GM21717 (cell line): Measurements from ENCODE around the gene HSD3B1.
"Not testable (repeated sequence)": the region's sequence is repeated elsewhere in the genome, so short reads cannot be mapped to it uniquely, and the experiment has no call there.

Source experiments
- ATAC-seq: cut with Tn5 transposase; IDR thresholded peaks from one replicate; pipeline ENCODE4 v1.9.1; 2021; ENCODE audit warnings: mild to moderate bottlenecking, moderate library complexity; ENCODE audit not compliant: unreplicated experiment

The HSD3B1 gene

DNA sequence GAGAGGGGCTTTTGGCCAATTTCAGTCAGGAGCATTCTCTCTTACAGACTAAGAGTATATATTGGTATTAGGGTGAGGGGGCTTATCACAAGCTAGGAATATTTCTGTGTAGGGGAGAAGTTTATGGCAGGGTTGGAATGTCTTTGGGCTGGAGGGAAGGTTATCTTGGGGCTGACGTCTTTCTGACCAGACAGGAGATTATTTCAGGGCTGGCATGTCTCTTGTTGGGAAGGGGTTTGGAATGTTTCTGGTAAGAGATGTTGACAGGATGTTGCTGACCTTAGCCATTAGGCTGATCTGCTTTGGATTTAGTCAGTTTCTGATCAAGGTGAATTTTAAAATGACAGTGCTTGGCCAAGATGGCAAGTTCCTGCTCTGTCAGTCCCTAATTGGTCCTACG is 17.8 kb upstream of the HSD3B1 start:
- ATAC-seq, result no peak

DNA sequence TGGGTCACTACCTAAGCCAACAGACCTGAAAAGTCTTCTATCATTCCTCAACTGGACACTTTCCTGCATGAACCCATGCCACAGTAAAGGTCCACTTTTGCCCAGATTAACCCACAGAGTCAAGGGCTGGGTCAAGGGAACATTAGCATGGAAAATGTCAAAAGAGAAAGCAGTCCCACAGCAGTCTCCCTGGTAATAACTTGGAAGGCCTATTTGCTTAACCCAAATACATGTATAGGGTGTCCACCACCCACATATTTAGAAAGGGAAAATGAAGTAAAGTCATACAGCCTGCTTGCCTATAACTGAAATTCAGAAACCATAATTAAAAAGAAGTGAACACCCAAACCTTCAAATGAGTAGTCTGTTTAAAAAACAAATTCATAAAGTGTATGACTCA is 16.1 kb upstream of the HSD3B1 start:
- ATAC-seq, result no peak

- no peak for ATAC-seq
These were observed 14.2 kb upstream of the HSD3B1 start for GRCh38 chr1:119492763-119493162.

DNA sequence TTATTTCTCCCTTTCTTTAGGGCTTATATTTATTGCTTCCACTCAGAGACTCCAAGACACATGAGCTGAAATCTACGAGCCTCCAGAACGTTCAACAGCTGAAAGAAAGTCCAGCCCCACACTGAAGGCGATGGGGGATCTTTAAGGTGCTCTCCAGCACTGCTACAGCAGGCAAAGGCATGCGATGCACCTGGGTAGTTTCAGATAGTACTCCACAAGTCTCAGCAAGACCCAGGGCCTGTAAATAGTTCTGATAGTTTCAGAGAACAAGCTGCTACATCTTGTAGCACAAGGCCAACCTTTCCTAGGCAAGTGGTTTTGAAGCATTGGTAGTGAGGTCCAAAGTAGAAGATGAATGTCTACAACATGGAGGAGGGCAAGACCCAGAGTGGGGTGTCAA is 2.2 kb upstream of the HSD3B1 start:
- no peak for ATAC-seq

- no peak for ATAC-seq
These were observed 3.0 kb downstream of the HSD3B1 start for GRCh38 chr1:119510046-119510445.

DNA sequence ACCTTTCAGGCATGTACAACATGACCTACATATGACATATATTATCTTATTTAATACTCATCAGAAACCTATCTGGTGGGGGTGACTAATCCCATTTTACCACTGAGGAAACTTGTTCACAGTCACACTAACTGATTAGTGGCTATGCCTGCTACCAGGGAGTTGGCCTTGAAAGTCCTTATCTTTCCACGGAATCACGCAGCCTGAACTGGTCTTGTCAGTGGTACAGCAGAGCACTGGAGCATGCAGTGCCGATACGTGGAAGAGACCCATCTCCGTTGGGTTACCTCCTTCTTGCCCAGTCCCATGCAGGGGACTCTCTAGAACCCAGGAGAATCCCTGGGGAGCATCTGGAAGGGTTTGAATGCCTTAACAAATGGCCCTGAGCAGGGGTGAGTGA is 8.2 kb downstream of the HSD3B1 start:
- ATAC-seq, result no peak

- no peak for ATAC-seq
These were observed 9.2 kb downstream of the HSD3B1 start for GRCh38 chr1:119516247-119516646.

- no peak for ATAC-seq
These were observed 9.7 kb downstream of the HSD3B1 start for GRCh38 chr1:119516680-119517079.

DNA sequence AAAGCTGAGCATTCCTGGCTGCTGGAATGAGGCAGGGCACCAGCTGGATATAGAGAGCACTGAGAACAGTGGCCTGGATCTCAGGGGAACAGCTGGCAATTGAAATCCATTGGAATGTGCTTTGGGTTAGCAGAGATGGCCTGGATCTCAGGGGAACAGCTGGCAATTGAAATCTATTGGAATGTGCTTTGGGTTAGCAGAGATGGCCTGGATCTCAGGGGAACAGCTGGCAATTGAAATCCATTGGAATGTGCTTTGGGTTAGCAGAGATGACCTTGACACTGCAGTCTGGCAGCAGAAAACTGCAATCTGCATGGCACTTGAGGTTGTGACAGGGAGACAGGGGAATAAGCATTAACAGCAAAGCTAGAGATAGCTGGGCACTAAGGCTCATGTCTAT is 10.7 kb downstream of the HSD3B1 start:
- not testable (repeated sequence) for ATAC-seq

- no peak for ATAC-seq
These were observed 24.8 kb downstream of the HSD3B1 start for GRCh38 chr1:119531606-119532323.

DNA sequence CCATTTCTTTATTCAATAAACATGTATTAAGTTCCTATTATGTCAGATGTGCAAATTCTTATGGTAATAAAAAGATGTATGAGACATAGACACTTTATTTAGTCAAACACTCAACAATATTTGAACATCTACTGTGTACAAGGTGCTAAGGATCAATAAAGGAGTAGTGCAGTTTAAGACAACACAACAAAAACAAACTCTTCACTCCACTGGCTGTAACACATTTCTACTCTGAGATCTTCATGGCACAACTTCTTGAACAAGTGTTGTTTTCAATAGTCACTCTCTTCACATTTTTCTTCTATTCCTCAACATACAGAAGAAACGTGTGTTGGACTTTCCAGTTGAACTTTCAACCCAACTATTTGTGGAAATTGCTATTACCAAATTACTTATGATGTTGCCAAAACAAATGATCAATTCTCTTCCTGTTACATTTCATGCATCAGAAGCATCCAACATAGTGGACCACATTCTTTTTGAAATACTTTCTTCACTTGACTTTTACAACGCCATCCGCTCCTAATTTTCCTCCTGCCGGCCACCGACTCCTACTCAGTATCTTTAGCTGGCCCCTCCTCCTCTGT is 25.4 kb downstream of the HSD3B1 start:
- ATAC-seq, result no peak

GRCh38 chr1:119535381-119535780 is 28.4 kb downstream of the HSD3B1 start:
- no peak for ATAC-seq

- ATAC-seq, result no peak
These were observed 31.0 kb downstream of the HSD3B1 start for GRCh38 chr1:119537966-119538365.

- no peak for ATAC-seq
These were observed 32.6 kb downstream of the HSD3B1 start for GRCh38 chr1:119539636-119540035.

GRCh38 chr1:119541389-119541788 is 34.4 kb downstream of the HSD3B1 start:
- ATAC-seq, result no peak

DNA sequence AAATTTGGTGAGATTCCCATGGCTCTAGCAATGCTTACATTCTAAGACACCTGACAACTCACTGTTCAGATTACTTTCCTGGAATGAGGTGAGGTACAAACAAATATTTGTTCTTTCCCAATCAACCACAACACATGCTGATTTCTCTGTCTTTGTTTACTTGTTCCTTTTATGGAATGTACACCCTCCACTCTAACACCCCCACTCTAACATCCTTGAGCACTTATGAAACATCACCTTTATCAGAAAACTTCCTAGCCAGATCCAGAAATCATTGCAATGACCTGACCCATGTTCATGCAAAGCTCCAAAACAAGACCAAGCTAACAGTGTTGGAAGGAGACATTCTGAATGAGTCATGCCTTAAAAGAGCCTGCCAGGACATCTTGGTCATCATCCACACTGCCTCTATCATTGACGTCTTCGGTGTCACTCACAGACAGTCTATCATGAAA is 35.5 kb downstream of the HSD3B1 start:
- ATAC-seq, result no peak

DNA sequence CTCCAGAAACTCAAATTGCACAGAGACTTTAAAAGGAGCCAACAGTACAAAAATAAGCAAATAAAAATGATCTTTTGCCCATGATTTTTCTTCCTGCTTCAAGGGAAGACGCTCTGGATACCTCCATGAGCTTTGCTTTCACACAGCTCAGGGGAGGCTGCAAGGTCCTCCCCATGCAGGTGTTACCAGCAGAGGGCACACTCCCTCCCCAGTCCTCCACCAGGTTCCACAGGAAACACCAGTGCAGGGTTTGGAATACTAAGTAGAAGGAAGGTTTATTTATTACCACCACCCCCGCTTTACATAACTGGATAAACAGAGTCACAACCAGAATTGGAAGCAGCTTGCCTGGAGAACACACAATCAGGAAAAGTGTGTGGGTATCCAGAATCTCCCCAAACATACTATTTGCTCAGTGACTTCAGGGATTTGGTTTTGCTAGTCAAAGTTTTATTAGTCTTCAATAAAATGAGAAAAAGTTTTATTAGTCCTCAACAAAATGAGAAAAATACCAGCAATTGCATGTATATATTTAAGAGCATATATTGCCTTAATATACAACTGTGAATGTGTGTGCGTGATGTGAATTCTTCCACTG is 37.3 kb downstream of the HSD3B1 start:
- no peak for ATAC-seq

DNA sequence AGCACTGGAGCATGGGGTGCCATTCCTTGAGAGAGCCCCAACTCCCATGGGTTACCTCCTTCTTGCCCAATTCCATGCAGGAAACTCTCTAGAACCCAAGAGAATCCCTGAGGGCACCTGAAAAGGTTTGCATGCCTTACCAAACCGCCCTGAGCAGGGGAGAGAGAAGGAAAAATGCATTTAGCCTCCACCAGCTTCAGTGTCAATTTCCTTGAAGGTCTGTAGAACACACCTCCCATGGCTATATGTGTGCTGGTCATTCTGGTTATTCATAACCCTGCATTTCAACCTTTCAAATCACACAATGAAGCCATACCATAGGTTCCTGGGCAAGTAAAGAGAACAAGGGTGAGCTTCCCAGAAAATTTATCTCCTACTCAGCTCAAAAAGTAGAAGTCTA is 39.6 kb downstream of the HSD3B1 start:
- ATAC-seq, result no peak

GRCh38 chr1:119547306-119547705 is 40.3 kb downstream of the HSD3B1 start:
- no peak for ATAC-seq

GRCh38 chr1:119547805-119548204 is 40.8 kb downstream of the HSD3B1 start:
- ATAC-seq, result no peak

GRCh38 chr1:119549719-119550132 is 42.7 kb downstream of the HSD3B1 start:
- peak; percentile 76 for ATAC-seq

DNA sequence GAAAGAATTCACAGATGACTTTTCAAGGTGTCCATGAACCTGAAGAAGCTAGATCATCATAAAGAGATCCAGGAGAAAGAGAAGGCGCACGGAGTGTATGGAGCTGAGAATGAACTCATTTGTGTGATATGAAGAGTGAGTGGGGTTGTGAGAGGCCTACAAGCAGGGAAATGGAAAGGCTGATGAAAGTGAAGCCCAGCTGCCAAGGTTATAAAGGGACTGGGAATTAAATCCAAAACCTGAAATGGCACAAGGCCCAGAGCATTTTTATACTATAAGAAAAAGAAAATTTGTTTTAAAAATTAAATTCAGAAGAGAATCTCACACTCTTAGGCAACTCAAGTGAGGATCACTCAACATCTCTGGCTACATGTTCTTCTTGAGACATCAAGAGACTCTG is 43.4 kb downstream of the HSD3B1 start:
- ATAC-seq, result no peak
